ENCODE data around the gene MXD1.

GRCh38 chr2:69918401-69918800 lies 3.5 kb downstream of the MXD1 start:
- TF ChIP-seq, protein P1, sequence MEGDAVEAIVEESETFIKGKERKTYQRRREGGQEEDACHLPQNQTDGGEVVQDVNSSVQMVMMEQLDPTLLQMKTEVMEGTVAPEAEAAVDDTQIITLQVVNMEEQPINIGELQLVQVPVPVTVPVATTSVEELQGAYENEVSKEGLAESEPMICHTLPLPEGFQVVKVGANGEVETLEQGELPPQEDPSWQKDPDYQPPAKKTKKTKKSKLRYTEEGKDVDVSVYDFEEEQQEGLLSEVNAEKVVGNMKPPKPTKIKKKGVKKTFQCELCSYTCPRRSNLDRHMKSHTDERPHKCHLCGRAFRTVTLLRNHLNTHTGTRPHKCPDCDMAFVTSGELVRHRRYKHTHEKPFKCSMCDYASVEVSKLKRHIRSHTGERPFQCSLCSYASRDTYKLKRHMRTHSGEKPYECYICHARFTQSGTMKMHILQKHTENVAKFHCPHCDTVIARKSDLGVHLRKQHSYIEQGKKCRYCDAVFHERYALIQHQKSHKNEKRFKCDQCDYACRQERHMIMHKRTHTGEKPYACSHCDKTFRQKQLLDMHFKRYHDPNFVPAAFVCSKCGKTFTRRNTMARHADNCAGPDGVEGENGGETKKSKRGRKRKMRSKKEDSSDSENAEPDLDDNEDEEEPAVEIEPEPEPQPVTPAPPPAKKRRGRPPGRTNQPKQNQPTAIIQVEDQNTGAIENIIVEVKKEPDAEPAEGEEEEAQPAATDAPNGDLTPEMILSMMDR (conservative IDR thresholded peaks at IDR 0.05) = no peak
- no peak for TF ChIP-seq ZFX (IDR thresholded peaks at IDR 0.05)
